Activated effector memory CD4-positive, alpha-beta T cell treated with anti-CD3 and anti-CD28 coated beads, Interleukin-2, amount 50 U/mL, for 16 hours (primary cell): ENCODE results near the gene TGFBR2.

ENCODE experiments used
- DNase-seq: peaks from one replicate; pipeline ENCODE4 v3.0.0-alpha.2; 2020

TGFBR2 gene

GRCh38 chr3:30606301-30607031 is at the start of gene TGFBR2:
TSS of gene TGFBR2 (plus strand) at chr3:30606601. CDS start at chr3:30606884, 283 bp downstream.
- peak; percentile 93 for DNase-seq

- no peak for DNase-seq
Measured at GRCh38 chr3:30557746-30558303, 48.6 kb upstream of the TGFBR2 start.

- no peak for DNase-seq
Measured at GRCh38 chr3:30563956-30564355, 42.4 kb upstream of the TGFBR2 start.

- no peak for DNase-seq
Measured at GRCh38 chr3:30567139-30567753, 39.2 kb upstream of the TGFBR2 start.

GRCh38 chr3:30576946-30577345 is 29.5 kb upstream of the TGFBR2 start:
- no peak for DNase-seq

- no peak for DNase-seq
Measured at GRCh38 chr3:30577788-30578187, 28.6 kb upstream of the TGFBR2 start.

GRCh38 chr3:30578479-30578878 is 27.9 kb upstream of the TGFBR2 start:
- DNase-seq: no peak

GRCh38 chr3:30578986-30579579 is 27.3 kb upstream of the TGFBR2 start:
- no peak for DNase-seq

GRCh38 chr3:30581067-30581585 is 25.3 kb upstream of the TGFBR2 start:
- no peak for DNase-seq

GRCh38 chr3:30581982-30582381 is 24.4 kb upstream of the TGFBR2 start:
- no peak for DNase-seq

- no peak for DNase-seq
Measured at GRCh38 chr3:30583973-30584372, 22.4 kb upstream of the TGFBR2 start.

- no peak for DNase-seq
Measured at GRCh38 chr3:30585654-30586053, 20.7 kb upstream of the TGFBR2 start.

- no peak for DNase-seq
Measured at GRCh38 chr3:30586096-30586805, 20.1 kb upstream of the TGFBR2 start.

- DNase-seq: no peak
Measured at GRCh38 chr3:30586806-30587486, 19.5 kb upstream of the TGFBR2 start.

- no peak for DNase-seq
Measured at GRCh38 chr3:30587904-30588303, 18.5 kb upstream of the TGFBR2 start.

- no peak for DNase-seq
Measured at GRCh38 chr3:30596152-30596551, 10.2 kb upstream of the TGFBR2 start.

GRCh38 chr3:30597131-30597768 is 9.2 kb upstream of the TGFBR2 start:
- DNase-seq: no peak

GRCh38 chr3:30597769-30598134 is 8.6 kb upstream of the TGFBR2 start:
- DNase-seq: no peak

- DNase-seq: no peak
Measured at GRCh38 chr3:30598668-30599545, 7.5 kb upstream of the TGFBR2 start.

GRCh38 chr3:30600572-30600971 is 5.8 kb upstream of the TGFBR2 start:
- no peak for DNase-seq

- no peak for DNase-seq
Measured at GRCh38 chr3:30602946-30603345, 3.5 kb upstream of the TGFBR2 start.
